GM21786 (cell line): ENCODE data around the gene TBC1D14.

ENCODE experiments used
- ATAC-seq: cut with Tn5 transposase; IDR thresholded peaks from one replicate; pipeline ENCODE4 v1.9.1; 2021; ENCODE audit not compliant: unreplicated experiment

Gene TBC1D14

GRCh38 chr4:7037425-7037824, 127.8 kb downstream of the TBC1D14 start:
- ATAC-seq, result no peak

- ATAC-seq, result no peak
Observed at GRCh38 chr4:7040765-7041164, 131.1 kb downstream of the TBC1D14 start.

GRCh38 chr4:7041246-7041645, 131.6 kb downstream of the TBC1D14 start:
- ATAC-seq, result no peak

GRCh38 chr4:7041801-7042502, 132.3 kb downstream of the TBC1D14 start:
- ATAC-seq, result no peak

GRCh38 chr4:7042503-7043283, 133.1 kb downstream of the TBC1D14 start:
- peak; percentile 66 for ATAC-seq

GRCh38 chr4:7043284-7044136, 133.9 kb downstream of the TBC1D14 start, which contains the start of gene TADA2B:
TADA2B (plus strand) TSS chr4:7043372; CDS start chr4:7043580, 208 bp downstream.
- peak; percentile 12 for ATAC-seq

- no peak for ATAC-seq
Observed at GRCh38 chr4:7044137-7044930, 134.7 kb downstream of the TBC1D14 start.

- ATAC-seq, result no peak
Observed at GRCh38 chr4:7045553-7045952, 135.9 kb downstream of the TBC1D14 start.

- peak; percentile 37 for ATAC-seq
Observed at GRCh38 chr4:7045961-7046921, 136.6 kb downstream of the TBC1D14 start.

- ATAC-seq, result no peak
Observed at GRCh38 chr4:7046971-7047370, 137.3 kb downstream of the TBC1D14 start.

- ATAC-seq, result no peak
Observed at GRCh38 chr4:7048642-7049041, 139.0 kb downstream of the TBC1D14 start.

GRCh38 chr4:7049295-7049694, 139.7 kb downstream of the TBC1D14 start:
- ATAC-seq, result no peak

GRCh38 chr4:7049739-7050138, 140.1 kb downstream of the TBC1D14 start:
- ATAC-seq, result no peak

- no peak for ATAC-seq
Observed at GRCh38 chr4:7050481-7051143, 141.0 kb downstream of the TBC1D14 start.

- ATAC-seq, result no peak
Observed at GRCh38 chr4:7051144-7051495, 141.5 kb downstream of the TBC1D14 start.

- no peak for ATAC-seq
Observed at GRCh38 chr4:7051905-7052304, 142.3 kb downstream of the TBC1D14 start.

- no peak for ATAC-seq
Observed at GRCh38 chr4:7052313-7052712, 142.7 kb downstream of the TBC1D14 start.

GRCh38 chr4:7052923-7053715, 143.5 kb downstream of the TBC1D14 start:
- ATAC-seq, result no peak
